Endothelial cell of umbilical vein (primary cell): Measurements from ENCODE around the gene TM2D1. TPM values are rescaled to one million over a fixed set of nuclear protein-coding genes. Genes with fewer than 3 reads are reported as not detected.

Experiments used
- BruUV-seq: library from RNA; stranded (reverse); fragments of 400-500 nt; replicated peaks from 2 replicates; lab custom pipeline; 2021; lab: Mats Ljungman, UMichigan
- CTCF ChIA-PET: fragments of 300-600, 350-600 bp; sonication (Branson Sonifier 250); formaldehyde crosslinking; loops from one replicate; lab custom pipeline; 2021; ENCODE audit warnings: antibody characterized with exemption, inconsistent platforms; lab: Charles Lee
- POLR2A ChIA-PET: fragments of 300-600, 350-600 bp; sonication (Branson Sonifier 250); formaldehyde crosslinking; loops from one replicate; lab custom pipeline; 2021; ENCODE audit warnings: antibody characterized with exemption, inconsistent platforms; lab: Charles Lee
- DNase-seq: peaks from one replicate; pipeline ENCODE4 v3.0.0-alpha.2; 2011; ENCODE audit warnings: low read depth, low spot score
- FAIRE-seq: peaks from 2 replicates; lab custom pipeline; 2011; peaks lifted over from hg19 to GRCh38; lab: Jason Lieb, UNC
- H2AFZ ChIP-seq: 2 replicates; pipeline ENCODE4 v1.6.0; 2012; ENCODE audit warnings: low read depth, low read length, control low read depth, inconsistent platforms
- H3K27ac ChIP-seq: 2 replicates; pipeline ENCODE4 v1.5.1; 2011; ENCODE audit warnings: low read depth, mild to moderate bottlenecking, control low read depth, low read length, moderate library complexity; ENCODE audit not compliant: insufficient read depth
- H3K27me3 ChIP-seq, 2 experiments: 2 replicates each; pipeline versions ENCODE4 v1.6.0 to v1.6.1; 2011; ENCODE audit warnings: low read length in 2 of 2, mixed read lengths in 1 of 2; ENCODE audit not compliant: control insufficient read depth in 2 of 2, insufficient read depth in 2 of 2
- H3K36me3 ChIP-seq, 2 experiments: 2 replicates in 1 of 2; 3 replicates in 1 of 2; pipeline ENCODE4 v1.5.1; 2011; ENCODE audit warnings: low read length in 2 of 2, mild to moderate bottlenecking in 1 of 2, moderate library complexity in 1 of 2; ENCODE audit not compliant: control insufficient read depth in 2 of 2, insufficient read depth in 2 of 2; ENCODE audit errors: extremely low read depth in 1 of 2
- H3K4me1 ChIP-seq: 3 replicates; pipeline ENCODE4 v1.5.1; 2011; ENCODE audit warnings: mild to moderate bottlenecking, low read length; ENCODE audit not compliant: control insufficient read depth, insufficient read depth; ENCODE audit errors: extremely low read depth
- H3K4me2 ChIP-seq: 2 replicates; pipeline ENCODE4 v1.6.1; 2011; ENCODE audit warnings: low read length, control low read depth, mixed read lengths; ENCODE audit not compliant: insufficient read depth
- H3K4me3 ChIP-seq, 3 experiments: fragments of 200-600 bp in 1 of 3; sonication (generic), shearing (Covaris generic) in 1 of 3; replicated peaks in 1 of 3; 2 replicates each; pipeline ENCODE4 v1.5.1; 2011 to 2016; ENCODE audit warnings: control low read depth in 3 of 3, low read length in 3 of 3, mild to moderate bottlenecking in 2 of 3, inconsistent platforms in 1 of 3, low read depth in 1 of 3, moderate library complexity in 1 of 3; ENCODE audit not compliant: insufficient read depth in 1 of 3
- H3K79me2 ChIP-seq: 2 replicates; pipeline ENCODE4 v1.6.0; 2012; ENCODE audit warnings: low read length, inconsistent platforms; ENCODE audit not compliant: control insufficient read depth, insufficient read depth
- H3K9ac ChIP-seq: replicated peaks from 2 replicates; pipeline ENCODE3; 2011; ENCODE audit warnings: low read length, control low read depth; ENCODE audit not compliant: insufficient read depth; ENCODE audit errors: extremely low read depth
- H3K9me1 ChIP-seq: replicated peaks from 3 replicates; pipeline ENCODE4 v1.6.0; 2011; ENCODE audit warnings: mild to moderate bottlenecking, low read length; ENCODE audit not compliant: control insufficient read depth, insufficient read depth; ENCODE audit errors: extremely low read depth
- H3K9me3 ChIP-seq: replicated peaks from 2 replicates; pipeline ENCODE4 v1.5.1; 2012; ENCODE audit warnings: low read length, inconsistent platforms; ENCODE audit not compliant: control insufficient read depth, insufficient read depth
- H4K20me1 ChIP-seq: replicated peaks from 2 replicates; pipeline ENCODE3; 2011; ENCODE audit warnings: mild to moderate bottlenecking, low read length; ENCODE audit not compliant: control insufficient read depth, insufficient read depth; ENCODE audit errors: extremely low read depth
- CTCF ChIP-seq, 2 donors: IDR thresholded peaks; 1 replicate in 1 of 2; 2 replicates in 1 of 2; pipeline ENCODE4 v1.5.1; 2011; ENCODE audit warnings: low read length in 2 of 2, mild to moderate bottlenecking in 2 of 2, moderate library complexity in 2 of 2, control low read depth in 1 of 2, inconsistent platforms in 1 of 2, low read depth in 1 of 2; ENCODE audit not compliant: insufficient read depth in 1 of 2; ENCODE audit errors: extremely low read depth in 1 of 2
- EZH2 ChIP-seq: IDR thresholded peaks from 2 replicates; pipeline ENCODE4 v1.6.1; 2012; ENCODE audit warnings: borderline replicate concordance, low read depth, mild to moderate bottlenecking, moderate library complexity, low read length, inconsistent platforms; ENCODE audit not compliant: severe bottlenecking
- GATA2 ChIP-seq: IDR thresholded peaks from 2 replicates; pipeline ENCODE4 v1.7.0; 2011; ENCODE audit warnings: low read depth, mild to moderate bottlenecking, moderate library complexity, mixed read lengths, low read length; ENCODE audit not compliant: insufficient read length, insufficient read depth
- JUN ChIP-seq: IDR thresholded peaks from 2 replicates; pipeline ENCODE4 v1.6.1; 2011; ENCODE audit warnings: borderline replicate concordance, low read depth; ENCODE audit not compliant: insufficient read length, insufficient read depth
- MAX ChIP-seq: IDR thresholded peaks from 2 replicates; pipeline ENCODE4 v1.6.1; 2011; ENCODE audit not compliant: insufficient read depth, insufficient read length
- MYC ChIP-seq: IDR thresholded peaks from one replicate; pipeline ENCODE4 v1.6.1; 2011; ENCODE audit warnings: mild to moderate bottlenecking, low read depth, low read length
- POLR2AphosphoS5 ChIP-seq: IDR thresholded peaks from 2 replicates; pipeline ENCODE4 v1.6.1; 2012; ENCODE audit warnings: low read depth, mild to moderate bottlenecking, control low read depth, low read length, moderate library complexity; ENCODE audit not compliant: insufficient read depth
- dilution Hi-C: fragments of 300-500 bp; cut with MboI; formaldehyde crosslinking; loops from one replicate; pipeline ENCODE4 v1.15.0; 2019; ENCODE audit warnings: low sequenced_read_pairs; ENCODE audit not compliant: extremely low pct_ligation_motif_present
- intact Hi-C: fragments of 100-400 bp; cut with micrococcal nuclease; formaldehyde crosslinking; loops from one replicate; pipeline ENCODE4 v1.10.0; 2022
- polyA plus RNA-seq, 4 experiments: library from polyadenylated mRNA; depleted of rRNA in 3 of 4; stranded (reverse) in 3 of 4; unstranded in 1 of 4; fragments of >200 nt; gene quantifications; 2 replicates each; pipeline versions ENCODE4 v1.2.1 to v1.2.3, GENCODE V29; 2011 to 2012; ENCODE audit warnings: missing spikeins in 1 of 4
- total RNA-seq: library from RNA; stranded (reverse); gene quantifications from 2 replicates; pipeline ENCODE4 v1.2.3, GENCODE V29; 2021

TM2D1 gene
- total and polyA plus RNA-seq, 2 donors (not counting 3 experiments of a cell fraction or from before 2014, with no cell fraction given), result 37.5 to 50.0 TPM

GRCh38 chr1:61672376-61672775 lies 52.6 kb downstream of the TM2D1 start:
- BruUV-seq, result no TSS peak
- no peaks in the 10 kb centered on the region for H4K20me1 ChIP-seq
- TF ChIP-seq JUN, result no peak
- TF ChIP-seq MAX, result no peak
- no peak for TF ChIP-seq CTCF (IDR thresholded peaks at IDR 0.05; ENCODE audit: extremely low read depth in 1 of 2, insufficient read depth in 1 of 2, low read depth in 1 of 2, low read length in 2 of 2)
- no peak for TF ChIP-seq EZH2
- no peak for TF ChIP-seq POLR2AphosphoS5
- no peak for TF ChIP-seq GATA2
- no peak for TF ChIP-seq MYC
- dilution Hi-C loops, result no loop called here
- intact Hi-C loops, result no loop called here
- no peaks in the 10 kb centered on the region for H3K27me3 ChIP-seq
- no peaks in the 10 kb centered on the region for H3K9me3 ChIP-seq
- no peak overlapping the region for H3K4me2 ChIP-seq
- H3K79me2 ChIP-seq, result no peaks in the 10 kb centered on the region
- FAIRE-seq (no peak), DNase-seq (no peak)
- H3K4me1 ChIP-seq, result no peaks in the 10 kb centered on the region
- POLR2A ChIA-PET, result no interaction called here
- H2AFZ ChIP-seq, result no peak overlapping the region
- H3K36me3 ChIP-seq, result no peaks in the 10 kb centered on the region
- H3K4me3 ChIP-seq, result no peak overlapping the region
- CTCF ChIA-PET, result no interaction called here
- no peaks in the 10 kb centered on the region for H3K9me1 ChIP-seq
- H3K27ac ChIP-seq, result no peak overlapping the region
- no peak overlapping the region for H3K9ac ChIP-seq
